Activated CD8-positive, alpha-beta memory T cell treated with anti-CD3 and anti-CD28 coated beads, Interleukin-2, amount 50 U/mL, for 48 hours (primary cell): ENCODE results near the gene SGCE.

Experiments used
- DNase-seq: peaks from one replicate; pipeline ENCODE4 v3.0.0-alpha.2; 2020

SGCE gene

DNA sequence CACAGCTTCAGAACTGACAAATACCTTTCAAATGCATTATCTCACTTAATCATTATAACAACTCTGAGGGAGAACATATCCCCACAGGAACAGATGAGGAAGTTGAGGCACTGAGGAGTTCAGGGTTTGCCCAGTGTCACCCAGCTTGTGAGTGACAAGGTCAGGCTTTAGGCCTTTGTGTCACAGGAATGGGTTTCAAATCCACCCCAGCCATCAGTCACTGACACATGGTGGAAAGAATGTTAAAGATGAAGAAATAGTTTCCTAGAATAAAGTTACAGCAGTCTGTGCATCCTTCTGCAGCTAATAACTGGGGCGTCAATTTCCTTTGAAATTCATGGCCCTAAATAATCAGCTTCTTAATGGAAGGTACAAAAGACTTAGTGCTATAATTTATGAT lies 37.8 kb downstream of the SGCE start:
- DNase-seq: no peak

DNA sequence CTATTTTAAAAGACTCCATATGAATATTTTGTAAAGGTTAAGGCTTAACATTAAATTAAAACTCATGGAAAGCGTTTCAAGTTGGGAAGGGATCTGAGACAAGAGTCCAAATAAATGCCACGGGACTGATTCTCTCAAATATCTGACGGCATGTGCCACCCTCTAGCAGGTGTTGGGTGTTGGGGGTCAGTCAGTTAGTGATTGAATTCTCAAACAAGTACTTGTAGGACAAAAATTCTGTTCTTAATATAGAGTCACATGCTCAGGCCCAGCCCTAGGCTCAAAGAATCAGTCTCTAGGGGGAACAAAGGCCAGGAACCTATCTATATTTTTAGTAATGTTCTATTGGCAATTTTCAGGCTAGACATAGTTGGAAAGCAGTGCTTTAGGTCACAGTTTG lies 39.1 kb downstream of the SGCE start:
- DNase-seq: no peak

DNA sequence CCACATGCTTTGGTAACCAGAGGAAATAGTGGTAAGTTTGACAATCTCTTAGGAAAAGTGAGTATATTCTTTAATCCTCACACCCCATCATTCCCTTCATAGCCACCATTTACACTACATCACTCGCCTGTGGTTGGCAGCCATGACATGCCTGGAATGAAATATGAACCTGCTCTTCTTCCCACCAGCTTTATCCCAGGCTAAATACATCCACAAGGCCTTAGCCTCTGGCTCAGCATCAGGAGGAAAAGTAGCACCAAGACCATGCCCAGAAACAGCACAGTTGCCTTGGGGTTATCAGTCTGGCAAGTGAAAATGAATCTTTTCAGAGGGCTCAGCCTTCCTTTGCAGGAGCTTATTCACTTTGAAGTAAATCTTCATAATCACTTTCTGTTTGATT lies 40.3 kb downstream of the SGCE start:
- no peak for DNase-seq

DNA sequence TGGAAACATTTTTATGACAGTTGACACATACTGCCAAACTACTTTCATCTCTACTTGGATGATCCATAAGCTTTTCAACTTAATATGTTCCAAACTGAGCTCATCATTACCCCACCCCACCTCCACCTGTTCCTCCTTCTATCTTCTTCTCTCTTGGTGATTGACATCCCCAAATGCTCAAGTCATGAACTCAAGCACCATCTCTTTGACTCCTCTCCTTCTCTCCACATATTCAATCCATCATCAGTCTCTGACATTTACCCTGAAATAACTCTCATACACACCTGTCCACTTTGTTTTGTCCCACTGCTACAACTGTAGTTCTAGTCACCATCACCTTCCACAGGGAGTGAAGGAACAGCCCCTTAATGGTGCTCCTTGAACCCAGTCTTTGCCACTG lies 43.3 kb downstream of the SGCE start:
- DNase-seq: no peak

DNA sequence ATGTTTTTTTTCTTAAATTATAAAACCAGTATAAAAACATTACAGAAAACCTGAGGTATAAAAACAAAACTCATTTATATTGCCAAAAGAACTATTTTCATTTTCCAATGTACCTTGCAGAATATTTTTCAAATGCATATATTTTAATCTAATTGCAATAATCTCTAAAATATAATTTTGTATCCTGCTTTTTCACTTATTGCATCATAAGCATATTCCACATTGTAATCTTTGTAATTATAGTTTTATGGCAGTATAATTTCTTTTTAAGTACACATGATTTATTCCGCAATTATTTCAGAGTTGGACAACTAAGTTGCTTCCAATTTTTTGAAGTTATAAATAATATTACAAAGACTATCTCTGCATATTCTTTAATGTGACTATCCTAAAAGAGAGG lies 43.7 kb downstream of the SGCE start:
- no peak for DNase-seq

DNA sequence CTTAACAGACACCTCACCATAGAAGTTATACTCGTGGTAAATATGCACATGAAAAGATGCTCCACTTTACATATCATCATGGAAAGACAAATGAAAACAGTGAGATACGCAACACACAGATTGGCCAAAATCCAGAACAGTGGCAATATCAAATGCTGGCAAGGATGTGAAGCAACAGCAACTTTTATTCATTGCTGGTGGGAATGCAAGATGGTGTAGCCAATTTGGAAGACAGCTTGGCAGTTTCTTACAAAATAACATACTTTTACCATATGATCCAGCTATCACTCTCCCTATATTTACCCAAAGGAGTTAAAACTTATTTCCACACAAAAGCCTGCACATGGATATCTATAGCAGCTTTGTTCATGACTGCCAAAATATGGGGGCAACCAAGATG lies 46.4 kb downstream of the SGCE start:
- no peak for DNase-seq

DNA sequence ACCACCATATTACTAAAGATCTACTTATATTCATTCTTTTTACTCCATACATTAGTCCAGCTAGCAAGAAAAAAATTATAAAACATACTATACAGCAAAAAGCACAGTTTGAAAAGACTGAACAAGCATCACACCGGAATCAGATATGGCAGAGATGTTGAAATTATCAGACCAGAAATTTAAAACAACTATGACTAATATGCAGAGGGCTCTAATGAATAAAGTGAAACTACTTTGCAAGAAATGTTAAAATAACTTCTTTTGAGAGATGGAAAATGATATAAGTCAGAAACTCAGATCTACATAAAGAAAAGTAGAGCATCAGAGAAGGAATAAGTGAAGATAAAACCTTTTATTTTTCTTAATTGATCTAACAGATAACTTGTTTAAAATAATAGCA lies 50.9 kb downstream of the SGCE start:
- no peak for DNase-seq

DNA sequence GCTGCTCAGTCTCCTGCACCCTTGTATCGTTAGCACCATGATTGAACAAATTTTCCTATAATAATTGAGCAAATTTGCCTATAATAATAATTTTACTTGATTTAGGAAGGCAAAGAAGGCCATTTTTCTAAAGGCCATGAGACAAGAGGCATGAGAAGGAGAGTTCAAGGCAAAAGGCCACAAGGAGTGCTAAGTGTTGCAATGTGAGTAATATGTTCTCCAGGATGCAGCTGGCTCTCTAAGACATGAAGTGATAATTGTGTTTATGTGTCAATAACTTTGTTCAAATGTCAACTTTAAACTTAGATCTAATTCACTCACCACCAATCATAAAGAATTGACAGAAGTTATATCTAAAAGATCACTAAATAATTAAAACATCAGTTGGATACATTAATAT lies 53.8 kb downstream of the SGCE start:
- no peak for DNase-seq

DNA sequence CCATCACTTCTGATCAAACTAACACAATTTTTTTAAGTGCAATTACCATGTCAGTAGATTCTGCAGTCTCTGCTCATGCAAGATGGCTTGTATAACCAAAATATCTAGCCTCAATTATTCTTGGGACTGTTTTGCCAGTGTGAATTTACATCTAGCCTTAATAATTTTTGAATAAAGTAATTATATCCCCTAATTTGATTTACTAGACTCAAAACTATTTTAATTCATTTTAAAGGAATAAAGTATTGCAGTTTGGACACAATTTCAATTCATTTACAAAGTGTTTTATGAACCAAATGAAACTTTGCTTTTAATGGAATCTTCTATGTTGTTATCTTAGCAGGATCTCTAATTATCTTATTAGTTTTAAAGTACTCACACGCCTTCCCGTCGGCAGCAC lies 55.7 kb downstream of the SGCE start:
- DNase-seq: no peak

DNA sequence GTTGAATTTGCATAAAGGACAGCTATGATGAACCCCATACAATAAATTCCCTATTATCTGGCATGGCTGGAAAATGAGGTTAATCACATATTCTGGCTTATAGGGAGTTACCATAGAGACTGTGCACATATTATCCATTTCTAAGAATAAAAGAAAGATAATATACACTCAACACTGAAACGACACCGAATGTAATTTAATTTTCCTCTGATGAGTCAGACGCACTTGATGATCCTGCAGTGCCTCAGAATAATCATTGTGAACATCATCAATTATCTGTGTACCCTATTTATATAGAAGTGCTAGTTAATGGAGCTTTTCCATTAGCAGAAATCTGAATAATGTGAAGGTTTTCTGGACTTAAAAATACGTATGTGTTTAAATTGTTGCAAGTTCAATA lies 60.2 kb downstream of the SGCE start:
- DNase-seq: no peak

DNA sequence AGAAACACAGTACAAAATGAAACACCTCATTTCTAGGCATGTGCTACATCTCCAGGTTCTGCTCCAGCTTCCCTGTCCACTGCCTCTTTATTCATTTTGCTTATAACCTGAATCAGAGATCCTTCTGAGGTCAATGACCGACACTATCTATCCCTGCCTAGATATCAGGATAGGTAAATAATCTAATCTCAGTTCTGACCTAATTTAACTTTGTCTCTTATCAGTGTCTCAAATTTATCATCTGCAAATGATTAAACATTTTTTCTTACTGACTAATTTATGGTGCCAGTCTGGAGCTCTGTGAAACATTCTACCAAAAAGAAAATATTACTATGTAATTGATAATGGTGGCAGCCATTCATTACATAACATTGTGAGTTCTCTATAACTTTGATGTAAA lies 61.1 kb downstream of the SGCE start:
- no peak for DNase-seq

DNA sequence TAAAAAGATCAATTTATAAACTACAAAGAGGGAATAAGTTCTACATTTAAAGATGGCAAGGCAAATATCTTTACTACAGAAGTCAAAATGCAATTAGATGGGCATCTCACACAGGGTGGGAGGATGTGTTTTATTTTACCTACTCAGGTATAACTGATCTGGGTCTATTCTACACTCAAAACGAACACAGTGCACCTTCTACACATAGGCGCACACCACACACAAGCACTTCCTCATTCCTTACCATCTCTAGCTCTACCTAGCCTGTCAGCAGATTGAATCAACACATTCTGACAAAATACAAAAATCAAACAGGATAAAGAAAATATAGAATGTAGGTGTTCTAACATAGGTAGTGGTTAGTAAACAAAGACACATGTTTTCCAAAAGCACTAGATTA lies 64.8 kb downstream of the SGCE start:
- no peak for DNase-seq

DNA sequence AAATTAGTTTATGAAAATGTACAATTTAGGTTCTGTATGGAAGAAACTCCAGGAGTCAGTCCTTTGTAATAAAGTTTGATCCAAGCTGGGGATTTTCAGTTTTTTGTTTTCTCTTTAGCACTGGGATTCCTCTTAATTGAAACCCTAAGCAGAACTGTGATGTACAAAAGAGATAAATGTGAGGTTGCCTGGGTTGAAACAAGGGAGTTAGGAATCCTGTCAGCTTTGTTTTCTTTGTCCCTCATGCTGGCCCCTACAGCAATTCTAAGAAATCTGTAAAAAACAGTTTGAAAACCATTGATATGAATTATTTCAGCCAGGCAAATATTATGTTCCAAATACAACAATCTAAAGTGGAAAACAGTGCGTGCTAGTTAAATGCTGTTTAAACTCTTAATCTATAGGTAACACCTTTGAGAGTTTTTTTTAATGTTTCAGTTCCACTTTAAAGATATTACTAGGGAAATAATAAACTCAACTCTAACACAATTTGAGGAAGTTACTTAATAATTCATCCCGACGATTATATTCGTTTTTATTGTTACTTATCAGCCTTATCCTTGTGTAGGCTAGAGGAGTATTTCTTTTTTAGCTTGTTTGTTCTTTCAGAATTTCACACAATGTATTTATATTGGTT lies 65.3 kb downstream of the SGCE start:
- DNase-seq: no peak

DNA sequence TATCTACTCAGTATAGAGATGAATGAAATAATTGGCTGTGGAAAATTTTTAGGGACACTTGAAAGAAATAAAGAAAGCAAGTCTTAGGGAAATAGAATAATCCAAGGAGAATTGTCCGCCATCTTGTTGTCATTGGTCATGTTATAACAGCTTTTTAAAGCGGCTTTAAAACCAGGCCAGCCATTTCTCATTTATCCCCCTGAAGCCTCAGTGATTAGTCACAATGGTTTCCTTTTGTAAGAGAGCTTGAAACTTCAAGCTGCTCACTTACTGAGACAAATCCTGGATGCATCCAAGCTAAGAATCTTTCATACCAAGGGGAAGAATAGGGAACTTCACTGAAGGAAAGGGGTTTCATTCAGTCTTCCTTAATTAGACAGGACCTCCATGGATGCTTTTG lies 67.9 kb downstream of the SGCE start:
- DNase-seq: no peak

DNA sequence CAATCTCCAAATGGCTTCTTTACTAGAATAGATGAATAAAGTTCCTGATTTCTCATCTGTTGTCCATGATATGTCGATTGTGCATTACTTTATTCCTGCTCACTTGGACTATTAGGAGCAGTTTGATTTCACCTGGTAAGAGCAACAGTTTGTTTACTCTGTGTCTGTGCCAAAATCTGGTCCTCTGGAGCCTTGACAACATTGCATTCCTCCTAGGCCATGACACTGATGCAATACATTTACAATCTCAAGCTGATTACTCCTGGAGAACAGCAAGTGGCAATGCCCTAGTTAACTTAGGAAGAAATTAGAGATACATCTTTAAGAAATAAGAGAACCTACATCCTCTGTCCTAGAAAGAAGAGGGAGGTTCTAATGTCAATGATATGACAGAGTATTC lies 71.8 kb downstream of the SGCE start:
- DNase-seq: no peak

DNA sequence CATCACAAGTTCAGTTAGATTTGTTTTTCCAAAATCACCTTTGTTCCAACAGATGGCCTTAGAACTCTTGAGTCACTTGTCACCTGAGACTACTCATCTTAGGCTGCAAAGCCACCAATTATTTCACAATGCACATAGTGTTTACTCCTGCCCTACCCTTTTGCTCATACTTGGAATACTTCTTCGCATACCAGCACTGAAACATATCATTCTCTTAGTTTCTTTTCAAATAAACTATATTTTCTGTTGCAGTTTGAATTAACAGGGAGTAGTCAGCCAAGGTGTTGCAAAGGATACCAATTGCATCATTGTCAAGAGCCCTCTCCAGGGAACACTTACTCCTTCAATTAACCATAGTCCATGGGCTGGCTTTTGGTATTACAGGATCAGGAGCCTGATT lies 75.3 kb downstream of the SGCE start:
- DNase-seq: no peak

DNA sequence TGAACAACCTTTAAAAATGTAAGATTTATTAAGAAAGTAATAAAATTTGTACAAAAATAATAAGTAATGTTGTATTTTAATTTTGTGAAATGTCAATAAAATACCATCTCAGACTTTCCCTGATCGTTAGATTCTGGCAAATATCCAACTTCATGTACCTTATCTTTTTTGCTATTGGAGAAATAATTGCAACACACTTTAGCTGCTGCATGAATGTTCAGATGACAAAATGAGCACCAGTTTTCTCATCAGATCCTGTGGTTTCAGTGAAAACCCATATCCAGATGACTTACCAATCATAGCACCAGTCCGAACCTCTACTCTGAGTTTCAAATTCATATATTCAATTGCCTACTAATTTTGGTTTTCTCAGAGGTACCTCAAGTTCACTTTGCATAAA lies 76.5 kb downstream of the SGCE start:
- no peak for DNase-seq

DNA sequence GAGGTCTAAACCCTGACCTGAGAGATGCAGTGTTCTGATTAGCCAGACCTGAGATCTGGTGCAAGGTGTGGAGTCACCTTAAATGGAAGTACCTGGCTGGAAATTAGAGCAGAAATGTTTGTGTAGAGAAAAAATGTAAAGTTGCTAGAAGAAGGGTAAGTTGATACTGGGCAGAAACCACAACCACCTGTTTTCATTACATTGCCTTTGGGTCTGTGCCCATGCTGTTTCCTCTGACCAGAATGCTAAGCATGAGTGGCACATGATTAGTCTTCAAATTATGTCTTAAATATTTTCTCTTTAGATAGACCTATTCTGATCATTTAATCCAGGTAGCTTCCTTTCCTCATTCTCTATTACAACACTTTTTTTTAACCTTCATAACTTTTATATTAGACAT lies 77.3 kb downstream of the SGCE start:
- DNase-seq: no peak

DNA sequence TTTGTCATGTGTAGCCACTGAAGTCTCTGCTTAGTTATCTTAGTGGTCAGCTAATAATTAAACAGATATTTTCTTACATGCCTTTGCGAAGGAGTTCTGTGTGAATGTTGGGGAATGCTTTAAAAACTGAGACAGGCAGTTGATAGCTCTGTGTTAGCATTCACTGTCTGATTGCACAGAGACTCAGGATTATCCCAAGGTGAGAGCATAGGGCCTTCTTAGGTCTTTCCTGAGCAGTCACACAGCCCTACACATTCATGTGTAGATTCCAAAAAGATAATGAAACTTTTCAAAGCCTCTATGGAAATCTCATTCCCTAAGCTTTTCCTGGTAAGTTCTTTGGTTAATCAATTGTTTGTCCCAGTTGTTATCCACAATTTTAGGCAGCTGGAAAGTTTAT lies 78.6 kb downstream of the SGCE start:
- DNase-seq: no peak

DNA sequence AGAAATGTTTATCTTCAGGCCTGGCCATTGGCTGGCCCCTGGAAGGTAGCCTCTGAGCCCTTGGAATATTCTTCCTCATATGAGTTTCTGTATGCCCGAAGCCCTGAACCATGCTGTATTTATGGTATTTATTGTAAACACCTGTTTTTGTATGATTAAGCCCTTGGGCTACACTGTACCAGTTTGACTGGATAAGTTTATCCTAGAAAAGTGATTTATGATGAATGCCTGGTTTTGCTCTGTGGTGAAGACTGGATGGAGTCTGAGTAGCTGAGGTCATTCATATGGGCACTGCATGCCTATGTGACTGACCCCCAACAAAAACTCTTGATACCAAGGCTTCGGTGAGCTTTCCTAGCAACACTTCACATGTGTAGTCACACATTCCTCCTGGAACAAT lies 79.6 kb downstream of the SGCE start:
- no peak for DNase-seq

DNA sequence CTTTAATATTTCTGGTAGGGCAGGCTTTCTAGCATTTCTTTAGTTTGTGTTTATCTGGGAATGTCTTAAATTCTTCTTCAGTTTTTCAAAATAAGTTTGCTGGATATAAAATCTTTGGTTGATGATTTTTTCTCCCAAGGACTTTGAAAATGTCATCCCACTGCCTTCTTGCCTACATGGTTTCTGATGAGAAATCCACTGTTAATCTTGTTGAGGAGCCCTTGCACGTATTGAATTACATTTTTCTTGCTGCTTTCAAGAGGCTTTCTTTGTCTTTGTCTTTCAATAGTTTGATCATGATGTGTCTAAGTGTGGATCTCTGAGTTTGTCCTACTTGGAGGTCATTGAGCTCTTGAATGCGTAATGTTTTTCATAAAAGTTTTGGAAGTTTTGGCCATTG lies 80.3 kb downstream of the SGCE start:
- DNase-seq: no peak

DNA sequence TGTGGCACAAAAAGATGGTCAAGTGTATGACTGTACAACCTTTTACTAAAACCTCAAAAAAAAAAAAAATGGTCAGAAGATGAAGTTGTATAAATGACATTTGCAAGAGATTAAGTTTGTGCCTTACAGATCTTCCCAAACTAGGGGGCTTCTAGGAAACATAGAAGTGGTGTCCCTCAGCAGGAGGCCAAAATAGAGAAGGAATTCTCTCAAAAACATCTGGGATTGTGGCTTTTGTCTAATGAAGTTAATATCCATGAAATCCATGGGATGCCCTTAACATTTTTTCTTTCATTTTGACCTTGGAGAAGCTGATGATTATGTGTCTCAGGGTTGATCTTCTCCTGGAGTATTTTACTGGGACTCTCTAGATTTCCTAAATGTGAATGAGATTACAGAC lies 84.1 kb downstream of the SGCE start:
- DNase-seq: no peak

DNA sequence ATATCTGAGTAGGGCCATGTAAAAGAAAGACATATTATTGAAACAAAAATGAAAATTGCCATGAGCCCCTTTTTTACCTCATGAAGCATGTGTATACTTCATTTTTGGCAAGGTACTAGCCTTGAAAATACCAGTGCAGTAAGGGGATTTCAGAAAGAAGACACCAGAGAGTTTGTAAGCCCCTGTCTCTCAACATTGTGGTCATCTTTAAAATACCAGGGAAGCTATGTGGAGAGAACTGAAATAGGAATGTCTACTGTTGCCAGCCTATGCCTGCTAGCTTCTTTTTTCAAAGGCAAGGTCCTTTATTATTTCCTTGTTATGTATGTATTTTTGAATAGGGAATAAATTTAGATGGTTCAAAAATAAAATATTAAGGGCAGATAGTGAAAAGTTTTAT lies 88.5 kb downstream of the SGCE start:
- DNase-seq: no peak

DNA sequence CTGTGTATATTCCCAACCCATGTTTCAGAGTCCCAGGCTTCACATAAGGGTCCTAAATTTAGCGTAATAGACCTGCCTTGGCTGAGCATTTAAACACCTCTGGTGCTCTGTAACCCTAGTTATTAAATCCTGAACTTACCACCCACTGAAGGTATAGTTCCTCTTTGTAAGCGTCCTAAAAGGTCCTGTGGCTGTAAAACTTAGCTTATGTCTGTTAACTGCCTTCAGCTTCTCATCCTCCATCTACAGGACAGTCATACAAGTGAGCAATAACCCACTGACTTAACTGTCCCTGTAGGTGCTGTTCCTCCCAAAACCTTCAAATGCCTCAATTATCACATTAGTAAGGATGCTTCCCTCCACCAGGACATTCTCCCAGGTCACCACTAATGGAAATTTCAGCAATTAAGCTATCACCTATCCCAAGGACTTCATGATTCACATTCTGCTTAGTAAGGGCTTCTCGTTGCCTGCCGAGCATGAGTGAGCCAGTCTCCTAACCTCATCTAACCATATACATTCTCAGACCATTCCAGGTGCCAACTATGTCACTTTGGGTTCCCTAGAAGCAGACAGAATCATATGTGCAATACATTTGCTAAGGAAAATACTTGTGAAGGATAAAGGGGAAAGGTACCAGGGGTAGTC lies 90.6 kb downstream of the SGCE start:
- no peak for DNase-seq

DNA sequence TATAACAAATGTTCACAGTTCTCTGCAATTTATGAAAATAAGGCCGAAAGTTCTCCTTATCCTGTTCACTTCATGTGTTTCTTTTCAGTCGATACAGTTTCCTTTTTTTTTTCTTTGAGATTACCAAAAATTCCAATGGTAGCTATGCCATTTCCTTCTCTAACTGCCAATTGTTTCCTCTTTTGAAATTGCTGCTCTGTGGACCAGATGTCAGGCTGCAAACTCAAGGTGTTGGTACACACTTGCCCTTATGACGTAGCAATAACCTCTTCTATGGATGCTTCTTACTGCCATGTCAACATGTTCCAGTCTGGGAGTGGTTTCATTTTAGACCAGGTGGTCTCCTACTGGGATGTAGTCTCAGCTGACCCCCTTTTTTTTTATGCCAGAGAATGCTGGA lies 93.4 kb downstream of the SGCE start:
- DNase-seq: no peak
